GM21515 (cell line): ENCODE results near the gene TTC28.
"Not testable (repeated sequence)": the region's sequence is repeated elsewhere in the genome, so short reads cannot be mapped to it uniquely, and the experiment has no call there.

Source experiments
- ATAC-seq: cut with Tn5 transposase; IDR thresholded peaks from one replicate; pipeline ENCODE4 v1.9.1; 2021; ENCODE audit not compliant: unreplicated experiment

TTC28 gene

GRCh38 chr22:28678170-28678569, 1.5 kb downstream of the TTC28 start:
- not testable (repeated sequence) for ATAC-seq

- no peak for ATAC-seq
Measured at GRCh38 chr22:28674121-28674563, 5.5 kb downstream of the TTC28 start.

GRCh38 chr22:28670756-28671155, 8.9 kb downstream of the TTC28 start:
- no peak for ATAC-seq

GRCh38 chr22:28670161-28670560, 9.5 kb downstream of the TTC28 start:
- ATAC-seq, result no peak

GRCh38 chr22:28669387-28669786, 10.3 kb downstream of the TTC28 start:
- ATAC-seq, result no peak

GRCh38 chr22:28663569-28663942, 16.1 kb downstream of the TTC28 start:
- ATAC-seq, result not testable (repeated sequence)

- no peak for ATAC-seq
Measured at GRCh38 chr22:28658448-28658847, 21.2 kb downstream of the TTC28 start.

- ATAC-seq, result no peak
Measured at GRCh38 chr22:28656181-28656580, 23.5 kb downstream of the TTC28 start.

- no peak for ATAC-seq
Measured at GRCh38 chr22:28650463-28650862, 29.2 kb downstream of the TTC28 start.

- ATAC-seq, result no peak
Measured at GRCh38 chr22:28648792-28649191, 30.8 kb downstream of the TTC28 start.

- ATAC-seq, result no peak
Measured at GRCh38 chr22:28647216-28647615, 32.4 kb downstream of the TTC28 start.

- no peak for ATAC-seq
Measured at GRCh38 chr22:28639321-28639720, 40.3 kb downstream of the TTC28 start.

GRCh38 chr22:28637225-28637624, 42.4 kb downstream of the TTC28 start:
- ATAC-seq, result no peak

GRCh38 chr22:28630177-28630574, 49.5 kb downstream of the TTC28 start:
- no peak for ATAC-seq

GRCh38 chr22:28629420-28630176, 50.0 kb downstream of the TTC28 start:
- ATAC-seq, result no peak

GRCh38 chr22:28628766-28629165, 50.9 kb downstream of the TTC28 start:
- no peak for ATAC-seq

GRCh38 chr22:28627791-28628190, 51.8 kb downstream of the TTC28 start:
- ATAC-seq, result no peak

- ATAC-seq, result no peak
Measured at GRCh38 chr22:28620244-28620922, 59.3 kb downstream of the TTC28 start.

- no peak for ATAC-seq
Measured at GRCh38 chr22:28619236-28619635, 60.4 kb downstream of the TTC28 start.

GRCh38 chr22:28615423-28615822, 64.2 kb downstream of the TTC28 start:
- not testable (repeated sequence) for ATAC-seq

GRCh38 chr22:28609921-28610320, 69.7 kb downstream of the TTC28 start:
- ATAC-seq, result no peak

GRCh38 chr22:28608546-28608945, 71.1 kb downstream of the TTC28 start:
- ATAC-seq, result no peak
